Chondrocyte (in vitro differentiated cells): ENCODE results near the gene RPUSD4. TPM values are rescaled to one million over a fixed set of nuclear protein-coding genes. Genes with fewer than 3 reads are reported as not detected.

Experiments used
- DNase-seq: peaks from one replicate; pipeline ENCODE4 v3.0.0; 2021; ENCODE audit warnings: mixed read lengths, low spot score
- H3K27ac Mint-ChIP-seq: one replicate; pipeline ENCODE4 v1.8.0; 2021; ENCODE audit warnings: mild to moderate bottlenecking, moderate library complexity, mixed read lengths; ENCODE audit not compliant: unreplicated experiment
- H3K27me3 Mint-ChIP-seq: 2 replicates; pipeline ENCODE4 v1.8.0; 2021; ENCODE audit warnings: low read depth, mixed read lengths
- H3K36me3 Mint-ChIP-seq: 2 replicates; pipeline ENCODE4 v1.8.0; 2021; ENCODE audit warnings: low read depth, mixed read lengths
- H3K4me1 Mint-ChIP-seq: 2 replicates; pipeline ENCODE4 v1.8.0; 2021; ENCODE audit warnings: low read depth, mild to moderate bottlenecking, mixed read lengths
- H3K4me3 Mint-ChIP-seq: one replicate; pipeline ENCODE4 v1.8.0; 2021; ENCODE audit warnings: mild to moderate bottlenecking, moderate library complexity, mixed read lengths; ENCODE audit not compliant: unreplicated experiment
- H3K9me3 Mint-ChIP-seq: 2 replicates; pipeline ENCODE4 v1.8.0; 2021; ENCODE audit warnings: low read depth, mixed read lengths
- CTCF ChIP-seq: fragments of 200-600 bp; sonication (generic); IDR thresholded peaks from 2 replicates; pipeline ENCODE4 v1.5.0; 2021; ENCODE audit warnings: antibody characterized with exemption, mild to moderate bottlenecking, moderate library complexity
- total RNA-seq: library from RNA; stranded (reverse); gene quantifications from 3 replicates; pipeline ENCODE4 v1.2.1, GENCODE V29; 2021

Gene RPUSD4
- total RNA-seq, 1 donor from 2014 or later = 16.2 TPM

GRCh38 chr11:126174816-126175215, 36.6 kb downstream of the RPUSD4 start:
- TF ChIP-seq CTCF = no peak
- DNase-seq = no peak
- H3K27ac Mint-ChIP-seq = no peak overlapping the region
- H3K27me3 Mint-ChIP-seq = no peaks in the 10 kb centered on the region
- no peaks in the 10 kb centered on the region for H3K9me3 Mint-ChIP-seq
- no peaks in the 10 kb centered on the region for H3K4me1 Mint-ChIP-seq
- no peaks in the 10 kb centered on the region for H3K36me3 Mint-ChIP-seq
- no peak overlapping the region for H3K4me3 Mint-ChIP-seq

DNA sequence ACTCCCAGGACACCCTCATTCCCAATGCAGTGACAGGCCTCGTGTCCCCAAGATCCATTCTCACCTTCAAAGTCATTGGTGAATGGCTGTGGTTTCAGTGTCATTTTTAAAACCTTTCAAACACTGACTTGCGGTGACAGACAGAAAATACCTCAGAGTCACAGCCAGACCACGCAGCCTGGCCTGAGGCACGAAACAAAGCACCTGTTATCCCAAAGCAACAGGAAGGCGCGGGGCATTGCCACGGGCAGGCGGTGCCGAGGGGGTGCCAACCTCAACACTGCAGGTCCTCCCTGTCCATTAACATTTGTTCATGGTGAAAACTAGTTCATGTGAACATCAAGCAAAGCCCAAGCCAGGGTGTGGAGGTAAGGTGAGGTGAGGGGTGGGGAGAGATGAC, 38.2 kb downstream of the RPUSD4 start:
- peak; percentile 65 for DNase-seq
- TF ChIP-seq CTCF = no peak
- Mint-ChIP-seq H3K4me3 (no peak overlapping the region), H3K9me3 (no peaks in the 10 kb centered on the region), H3K36me3 (no peaks in the 10 kb centered on the region), H3K27ac (no peak overlapping the region), H3K27me3 (no peaks in the 10 kb centered on the region), H3K4me1 (no peaks in the 10 kb centered on the region)

GRCh38 chr11:126172596-126173038, 38.8 kb downstream of the RPUSD4 start:
- Mint-ChIP-seq H3K9me3 (no peaks in the 10 kb centered on the region), H3K4me3 (no peak overlapping the region)
- peak; percentile 67 for DNase-seq

GRCh38 chr11:126169291-126169690, 42.2 kb downstream of the RPUSD4 start:
- H3K36me3 Mint-ChIP-seq = no peaks in the 10 kb centered on the region
- peaks cover 13% of the 10 kb centered on the region for H3K4me1 Mint-ChIP-seq
- H3K27me3 Mint-ChIP-seq = no peaks in the 10 kb centered on the region
- no peak overlapping the region for H3K27ac Mint-ChIP-seq
- no peak for DNase-seq
- no peaks in the 10 kb centered on the region for H3K9me3 Mint-ChIP-seq
- no peak overlapping the region for H3K4me3 Mint-ChIP-seq
- no peak for TF ChIP-seq CTCF

More at GRCh38 chr11:126172596-126173038, 38.8 kb downstream of the RPUSD4 start:
- TF ChIP-seq CTCF = no peak
- H3K27me3 Mint-ChIP-seq = no peaks in the 10 kb centered on the region
- no peak overlapping the region for H3K27ac Mint-ChIP-seq
- no peaks in the 10 kb centered on the region for H3K36me3 Mint-ChIP-seq
- peaks cover 2% of the 10 kb centered on the region for H3K4me1 Mint-ChIP-seq

- Mint-ChIP-seq H3K36me3 (no peaks in the 10 kb centered on the region), H3K4me1 (peaks cover 29% of the 10 kb centered on the region), H3K4me3 (no peak overlapping the region), H3K9me3 (no peaks in the 10 kb centered on the region), H3K27ac (no peak overlapping the region), H3K27me3 (no peaks in the 10 kb centered on the region)
- DNase-seq = peak; percentile 30
- TF ChIP-seq CTCF = peak; percentile 12
Observed at GRCh38 chr11:126167488-126167887, 44.0 kb downstream of the RPUSD4 start.
